HUES48 (cell line): ENCODE data around the gene C6orf47.

Experiments used
- H3K27ac ChIP-seq: one replicate; pipeline ENCODE4 v1.7.0; 2013; ENCODE audit warnings: low read depth, low read length, inconsistent platforms
- H3K27me3 ChIP-seq: 2 replicates; pipeline ENCODE4 v1.6.1; 2013; ENCODE audit warnings: mild to moderate bottlenecking, low read length; ENCODE audit not compliant: control insufficient read depth, insufficient read depth
- H3K36me3 ChIP-seq: 2 replicates; pipeline ENCODE4 v1.6.1; 2013; ENCODE audit warnings: low read length; ENCODE audit not compliant: control insufficient read depth, insufficient read depth
- H3K4me1 ChIP-seq: 2 replicates; pipeline ENCODE4 v1.6.1; 2013; ENCODE audit warnings: mild to moderate bottlenecking, low read length; ENCODE audit not compliant: control insufficient read depth, insufficient read depth
- H3K4me3 ChIP-seq: 2 replicates; pipeline ENCODE4 v1.5.1; 2013; ENCODE audit warnings: mild to moderate bottlenecking, low read depth, low read length
- H3K9ac ChIP-seq: 2 replicates; pipeline ENCODE4 v1.6.1; 2013; ENCODE audit warnings: mild to moderate bottlenecking, low read depth, low read length, moderate library complexity
- H3K9me3 ChIP-seq: 2 replicates; pipeline ENCODE4 v1.6.1; 2013; ENCODE audit warnings: low read length; ENCODE audit not compliant: control insufficient read depth, insufficient read depth

Gene C6orf47

GRCh38 chr6:31665501-31666336 is 5.1 kb upstream of the C6orf47 start, which contains the start of gene CSNK2B:
TSS of gene CSNK2B (plus strand) at chr6:31666080. CDS start at chr6:31666832, 752 bp downstream.
- H3K36me3 ChIP-seq, result peaks cover 61% of the 10 kb centered on the region
- peak within 1 kb of the TSS; percentile 99 for H3K27ac ChIP-seq
- H3K4me3 ChIP-seq, result peak within 1 kb of the TSS; percentile 98
- H3K27me3 ChIP-seq, result no peaks in the 10 kb centered on the region
- H3K9me3 ChIP-seq, result no peaks in the 10 kb centered on the region
- H3K4me1 ChIP-seq, result peaks cover 12% of the 10 kb centered on the region
- H3K9ac ChIP-seq, result peak within 1 kb of the TSS; percentile 96

- no peaks in the 10 kb centered on the region for H3K27me3 ChIP-seq
- peak within 1 kb of the TSS; percentile 96 for H3K9ac ChIP-seq
- H3K36me3 ChIP-seq, result peaks cover 53% of the 10 kb centered on the region
- peak within 1 kb of the TSS; percentile 98 for H3K4me3 ChIP-seq
- peak within 1 kb of the TSS; percentile 99 for H3K27ac ChIP-seq
- H3K9me3 ChIP-seq, result no peaks in the 10 kb centered on the region
- H3K4me1 ChIP-seq, result peaks cover 12% of the 10 kb centered on the region
Observed at GRCh38 chr6:31664790-31665500, 4.4 kb upstream of the C6orf47 start, which contains the start of gene GPANK1. TSS of gene GPANK1 (minus strand) at chr6:31664997. CDS start at chr6:31664478, 519 bp downstream.

DNA sequence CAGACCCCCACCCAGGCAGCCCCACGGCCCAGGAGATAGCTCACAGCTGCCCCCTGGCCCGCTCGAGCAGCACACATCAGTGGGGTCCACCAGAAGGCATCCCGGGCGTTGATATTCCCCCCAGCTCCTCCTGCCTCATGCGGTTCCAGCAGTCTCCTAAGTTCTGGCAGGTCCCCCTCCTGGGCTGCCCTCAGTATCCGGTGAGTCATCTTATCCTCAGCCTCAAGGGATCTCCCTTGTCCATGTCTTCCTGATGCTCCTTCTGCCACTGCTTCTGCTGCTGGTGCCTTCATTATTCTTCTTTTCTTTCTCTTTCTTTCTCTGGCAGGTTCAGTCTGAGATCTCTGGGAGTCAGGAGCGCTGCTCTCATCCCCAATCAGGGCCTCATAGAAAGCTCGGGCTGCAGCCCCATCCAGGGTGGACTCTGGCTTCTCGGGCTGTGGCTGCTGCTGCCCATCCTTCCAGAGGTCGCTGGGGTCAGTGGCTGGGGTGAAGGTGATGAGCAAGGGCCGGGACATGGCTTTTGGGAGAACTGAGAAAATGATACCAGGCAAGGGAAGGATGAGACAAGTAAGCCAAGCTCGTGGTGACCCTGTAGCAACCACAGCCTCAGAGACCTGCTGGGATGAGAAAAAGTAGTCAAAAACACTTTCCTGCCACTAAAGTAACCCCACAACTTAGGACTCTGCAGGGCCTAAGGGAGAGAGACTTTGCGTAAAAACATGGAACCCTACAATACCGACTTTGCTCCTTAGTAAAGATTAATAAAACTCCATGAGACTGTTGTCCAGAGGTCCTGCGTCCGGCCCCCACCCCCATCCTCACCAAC is 3.6 kb upstream of the C6orf47 start:
- Histone ChIP-seq H3K4me3 (peak overlapping the region; percentile 98), H3K27ac (peak overlapping the region; percentile 99), H3K36me3 (peaks cover 45% of the 10 kb centered on the region), H3K4me1 (peaks cover 12% of the 10 kb centered on the region), H3K27me3 (no peaks in the 10 kb centered on the region), H3K9me3 (no peaks in the 10 kb centered on the region), H3K9ac (peak overlapping the region; percentile 96)

- Histone ChIP-seq H3K4me3 (peak overlapping the region; percentile 98), H3K9ac (no peak overlapping the region), H3K27ac (peak overlapping the region; percentile 99), H3K36me3 (peaks cover 37% of the 10 kb centered on the region), H3K27me3 (no peaks in the 10 kb centered on the region), H3K9me3 (no peaks in the 10 kb centered on the region), H3K4me1 (peaks cover 12% of the 10 kb centered on the region)
Observed at GRCh38 chr6:31663126-31663960, 2.8 kb upstream of the C6orf47 start.

- Histone ChIP-seq H3K27ac (no peak overlapping the region), H3K9ac (no peak overlapping the region), H3K4me1 (peaks cover 12% of the 10 kb centered on the region), H3K36me3 (peaks cover 30% of the 10 kb centered on the region), H3K9me3 (no peaks in the 10 kb centered on the region), H3K4me3 (no peak overlapping the region), H3K27me3 (no peaks in the 10 kb centered on the region)
Observed at GRCh38 chr6:31662124-31662723, 1.6 kb upstream of the C6orf47 start.

GRCh38 chr6:31661262-31662123 is 915 bp upstream of the C6orf47 start:
- Histone ChIP-seq H3K27me3 (no peaks in the 10 kb centered on the region), H3K36me3 (peaks cover 32% of the 10 kb centered on the region), H3K27ac (peak overlapping the region; percentile 90), H3K9ac (no peak overlapping the region; the same call in 1 of the 2 replicates), H3K9me3 (no peaks in the 10 kb centered on the region), H3K4me1 (peaks cover 7% of the 10 kb centered on the region; the same call in 1 of the 2 replicates), H3K4me3 (peak overlapping the region; percentile 88)

DNA sequence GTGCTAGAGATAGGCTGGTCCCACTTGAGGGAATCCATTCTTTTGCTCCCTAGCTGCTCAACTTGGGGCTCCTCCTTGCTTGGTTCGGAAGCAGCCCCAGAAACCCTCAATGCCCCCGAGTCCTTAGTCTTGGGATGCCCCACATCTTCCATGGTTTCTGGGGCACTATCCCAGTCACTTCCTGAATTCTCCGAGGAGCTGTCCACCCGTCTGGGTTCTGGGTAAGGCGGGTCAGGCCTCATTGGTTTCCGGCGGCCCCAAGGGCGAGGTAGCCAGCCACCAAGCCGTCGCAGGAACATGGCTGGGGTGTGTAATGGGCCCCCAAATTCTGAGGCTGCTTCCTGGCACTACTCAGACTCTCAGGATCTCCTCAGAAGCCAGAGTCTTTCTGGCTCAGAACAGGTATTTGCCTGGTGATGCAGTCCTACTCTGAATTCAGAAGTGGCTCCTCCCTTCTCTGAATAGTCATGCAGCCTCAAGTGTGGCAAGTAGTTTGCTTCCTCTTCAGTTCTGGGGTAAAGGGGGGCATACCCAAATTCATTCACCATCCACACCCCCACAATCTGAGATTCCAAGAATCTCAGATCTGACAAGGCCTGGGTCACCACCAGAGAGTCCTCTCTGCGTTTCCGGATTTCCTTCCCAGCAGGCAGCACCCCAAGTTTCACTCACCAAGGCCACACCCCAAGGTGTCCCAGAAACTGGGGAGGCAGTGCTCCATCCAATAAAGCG is 763 bp downstream of the C6orf47 start:
- peak overlapping the region; percentile 88 for H3K4me3 ChIP-seq
- no peaks in the 10 kb centered on the region for H3K9me3 ChIP-seq
- peaks cover 7% of the 10 kb centered on the region; the same call in 1 of the 2 replicates for H3K4me1 ChIP-seq
- peak overlapping the region; percentile 90 for H3K27ac ChIP-seq
- peaks cover 32% of the 10 kb centered on the region for H3K36me3 ChIP-seq
- H3K27me3 ChIP-seq, result no peaks in the 10 kb centered on the region
- H3K9ac ChIP-seq, result peak overlapping the region; percentile 87

DNA sequence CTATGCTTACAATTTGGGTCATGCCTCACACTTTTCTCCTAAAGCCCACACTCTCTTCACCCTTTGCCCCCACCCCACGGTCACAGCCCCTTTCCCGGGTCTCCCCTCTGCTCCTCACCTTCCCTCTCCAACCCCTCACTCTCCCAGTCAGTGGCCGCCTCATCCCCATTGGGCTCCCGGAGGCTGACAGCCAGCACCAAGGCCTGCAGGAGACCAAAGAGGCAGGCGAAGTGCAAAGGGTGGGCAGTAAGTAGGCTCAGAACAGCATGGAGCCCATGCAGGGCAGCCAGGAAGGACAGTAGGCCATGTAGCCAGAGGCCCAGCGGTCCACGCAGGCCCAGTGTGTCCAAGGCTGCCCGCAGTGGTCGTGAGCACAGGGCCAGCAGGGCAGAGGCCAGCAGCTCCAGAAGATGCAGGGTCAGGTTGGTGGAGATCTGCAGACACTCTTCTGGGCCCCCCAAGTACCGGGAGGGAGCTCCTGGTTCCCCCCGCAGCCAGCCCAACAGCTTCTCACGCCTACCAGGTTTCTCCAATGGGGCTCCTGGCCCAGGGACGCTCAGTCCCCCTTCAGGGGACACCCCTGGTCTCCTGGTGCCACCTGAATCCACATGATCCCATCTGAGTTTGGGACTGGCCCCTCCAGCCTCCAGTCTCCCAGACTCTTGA is 1.5 kb downstream of the C6orf47 start:
- Histone ChIP-seq H3K4me1 (peaks cover 7% of the 10 kb centered on the region; the same call in 1 of the 2 replicates), H3K36me3 (peaks cover 32% of the 10 kb centered on the region), H3K4me3 (peak overlapping the region; percentile 88), H3K9me3 (no peaks in the 10 kb centered on the region), H3K27me3 (no peaks in the 10 kb centered on the region), H3K27ac (no peak overlapping the region), H3K9ac (no peak overlapping the region)
